ENCODE data around the gene IPP. TPM values are rescaled to one million over a fixed set of nuclear protein-coding genes. Genes with fewer than 3 reads are reported as not detected.
A peak's percentile ranks its signal among the peaks of the same experiment; 100 is the strongest.
"Not testable (repeated sequence)": the region's sequence is repeated elsewhere in the genome, so short reads cannot be mapped to it uniquely, and the experiment has no call there.

The IPP gene
- total RNA-seq, 2 donors from 2014 or later: 7.5 to 7.9 TPM

- no peak overlapping the region for H3K27ac ChIP-seq
- H3K9me3 ChIP-seq: no peaks in the 10 kb centered on the region
- 88 to 89% methylated on average over 2 of the region's 2 CpGs for WGBS, 2 donors
- intact Hi-C loops (cut with DNase I): no loop called here
- H3K4me1 ChIP-seq: peaks cover 19% of the 10 kb centered on the region
- ATAC-seq (no peak), DNase-seq (no peak)
- no peaks in the 10 kb centered on the region for H3K36me3 ChIP-seq (replicated peaks in 1 of 2; ENCODE audit: insufficient read depth in 1 of 2, low read depth in 2 of 2)
- H3K4me3 ChIP-seq: no peak overlapping the region
- no peaks in the 10 kb centered on the region for H3K27me3 ChIP-seq
- TF ChIP-seq CTCF (IDR thresholded peaks at IDR 0.05): no peak
- no peak for TF ChIP-seq POLR2A (IDR thresholded peaks at IDR 0.05)
Measured at GRCh38 chr1:45752014-45752413, 1.6 kb upstream of the IPP start.

GRCh38 chr1:45751039-45751838, 786 bp upstream of the IPP start:
- intact Hi-C loops (cut with DNase I); H3K9me3 ChIP-seq; DNase-seq; ATAC-seq; H3K36me3 ChIP-seq (replicated peaks in 1 of 2; ENCODE audit: insufficient read depth in 1 of 2, low read depth in 2 of 2); H3K27me3 ChIP-seq: not testable (repeated sequence)
- peak in 1 of 7 experiments; percentile 3 for TF ChIP-seq CTCF (IDR thresholded peaks at IDR 0.05)
- WGBS, 2 donors: 84 to 87% methylated on average over 23 to 24 of the region's 24 CpGs
- Histone ChIP-seq H3K4me3 (peak overlapping the region in 1 of 2 donors; percentile 23), H3K4me1 (peaks cover 19% of the 10 kb centered on the region), H3K27ac (peak overlapping the region; percentile 88 to 98 (median 94))

- no peak for TF ChIP-seq CTCF (IDR thresholded peaks at IDR 0.05)
- TF ChIP-seq POLR2A (IDR thresholded peaks at IDR 0.05): no peak
- intact Hi-C loops (cut with DNase I): no loop called here
- peaks cover 19% of the 10 kb centered on the region for H3K4me1 ChIP-seq
- ATAC-seq (no peak), DNase-seq (no peak)
- H3K27me3 ChIP-seq: no peaks in the 10 kb centered on the region
- no peak overlapping the region for H3K4me3 ChIP-seq
- no peaks in the 10 kb centered on the region for H3K9me3 ChIP-seq
- H3K27ac ChIP-seq: no peak overlapping the region
- 95 to 98% methylated on average over 12 of the region's 12 CpGs for WGBS, 2 donors
- H3K36me3 ChIP-seq (replicated peaks in 1 of 2; ENCODE audit: insufficient read depth in 1 of 2, low read depth in 2 of 2): no peaks in the 10 kb centered on the region
Measured at GRCh38 chr1:45746922-45747321, 3.5 kb downstream of the IPP start.

- H3K4me3 ChIP-seq; DNase-seq; intact Hi-C loops (cut with DNase I); H3K27ac ChIP-seq; ATAC-seq; H3K36me3 ChIP-seq (replicated peaks in 1 of 2; ENCODE audit: insufficient read depth in 1 of 2, low read depth in 2 of 2); H3K9me3 ChIP-seq; H3K27me3 ChIP-seq; H3K4me1 ChIP-seq: not testable (repeated sequence)
- 77 to 83% methylated on average over 4 to 5 of the region's 5 CpGs for WGBS, 2 donors
Measured at GRCh38 chr1:45739641-45740156, 10.8 kb downstream of the IPP start.

GRCh38 chr1:45739137-45739536, 11.3 kb downstream of the IPP start:
- DNase-seq (no peak), ATAC-seq (no peak)
- no peak overlapping the region for H3K27ac ChIP-seq
- H3K9me3 ChIP-seq: no peaks in the 10 kb centered on the region
- WGBS, 2 donors: 93 to 98% methylated on average over 4 of the region's 4 CpGs
- intact Hi-C loops (cut with DNase I): no loop called here
- H3K4me3 ChIP-seq: no peak overlapping the region
- no peaks in the 10 kb centered on the region for H3K4me1 ChIP-seq
- no peak for TF ChIP-seq CTCF (IDR thresholded peaks at IDR 0.05)
- no peak for TF ChIP-seq POLR2A (IDR thresholded peaks at IDR 0.05)
- H3K27me3 ChIP-seq: no peaks in the 10 kb centered on the region
- H3K36me3 ChIP-seq (replicated peaks in 1 of 2; ENCODE audit: insufficient read depth in 1 of 2, low read depth in 2 of 2): no peaks in the 10 kb centered on the region
